Stimulated activated CD4-positive, alpha-beta T cell treated with anti-CD3 and anti-CD28 coated beads, Interleukin-1b, Interleukin-23, amount 100 ng/mL, for 4 hours (primary cell): ENCODE measurements around the gene PIMREG.

Experiments
- DNase-seq, 2 donors: peaks; one replicate each; pipeline ENCODE4 v3.0.0-alpha.2; 2020; ENCODE audit warnings: low read depth in 2 of 2

The PIMREG gene

GRCh38 chr17:6461792-6462524 is 17.7 kb downstream of the PIMREG start:
- DNase-seq: no peak

- DNase-seq: no peak
These were observed 18.4 kb downstream of the PIMREG start for GRCh38 chr17:6462692-6463091.

- no peak for DNase-seq
These were observed 19.6 kb downstream of the PIMREG start for GRCh38 chr17:6463616-6464445.

- DNase-seq: no peak
These were observed 20.3 kb downstream of the PIMREG start for GRCh38 chr17:6464446-6465041.

GRCh38 chr17:6465206-6466003 is 21.1 kb downstream of the PIMREG start:
- DNase-seq: no peak

DNA sequence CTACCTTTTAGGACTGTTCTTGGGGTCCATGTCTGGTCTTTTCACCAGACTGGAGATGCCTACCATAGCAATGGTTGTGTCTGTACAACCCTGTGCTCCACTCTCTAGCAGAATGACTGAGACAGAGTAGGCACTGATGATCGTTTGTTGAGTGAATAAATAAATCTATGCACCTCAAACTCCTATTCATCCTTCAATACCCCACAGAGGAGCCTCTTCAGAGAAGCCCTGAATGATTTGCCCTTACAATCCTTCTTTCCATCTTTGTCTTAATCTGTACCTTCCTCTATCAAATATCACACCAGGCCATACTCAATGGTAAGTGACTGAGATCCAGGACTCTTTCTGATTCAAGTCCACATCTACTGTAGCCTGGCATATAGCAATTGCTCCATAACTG is 23.3 kb downstream of the PIMREG start:
- no peak for DNase-seq

GRCh38 chr17:6468051-6468790 is 24.0 kb downstream of the PIMREG start:
- no peak for DNase-seq

DNA sequence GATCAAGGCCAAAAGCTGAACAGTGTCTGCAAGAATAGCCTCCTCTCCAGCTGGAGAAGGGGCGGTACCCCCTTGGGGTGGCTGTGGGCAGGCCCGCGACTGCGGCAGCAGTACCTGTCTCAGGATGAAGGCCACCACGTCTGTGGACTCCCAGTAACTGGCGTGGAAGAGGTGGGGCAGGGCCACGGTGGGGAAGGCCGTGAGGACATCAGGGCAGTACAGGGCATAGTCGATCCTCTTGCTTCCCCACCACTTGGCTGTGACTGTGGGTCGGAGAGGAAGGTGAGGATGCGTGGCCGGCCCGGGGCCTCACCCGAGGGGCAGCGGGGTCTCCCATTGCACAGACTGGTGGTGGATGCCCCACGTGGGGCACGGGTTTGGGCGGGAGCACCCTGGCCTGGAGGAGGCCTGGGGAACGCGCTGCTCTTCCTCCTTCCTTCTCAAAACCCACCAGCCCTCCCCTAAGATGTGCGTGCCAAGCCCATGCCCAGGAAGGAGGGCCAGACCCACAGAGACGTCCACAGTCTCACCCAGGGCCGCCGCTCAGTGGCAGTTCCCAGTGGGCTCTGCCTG is 26.0 kb downstream of the PIMREG start:
- no peak for DNase-seq

- no peak for DNase-seq
These were observed 26.7 kb downstream of the PIMREG start for GRCh38 chr17:6470751-6471521.

- DNase-seq: no peak
These were observed 27.5 kb downstream of the PIMREG start for GRCh38 chr17:6471531-6472465.

DNA sequence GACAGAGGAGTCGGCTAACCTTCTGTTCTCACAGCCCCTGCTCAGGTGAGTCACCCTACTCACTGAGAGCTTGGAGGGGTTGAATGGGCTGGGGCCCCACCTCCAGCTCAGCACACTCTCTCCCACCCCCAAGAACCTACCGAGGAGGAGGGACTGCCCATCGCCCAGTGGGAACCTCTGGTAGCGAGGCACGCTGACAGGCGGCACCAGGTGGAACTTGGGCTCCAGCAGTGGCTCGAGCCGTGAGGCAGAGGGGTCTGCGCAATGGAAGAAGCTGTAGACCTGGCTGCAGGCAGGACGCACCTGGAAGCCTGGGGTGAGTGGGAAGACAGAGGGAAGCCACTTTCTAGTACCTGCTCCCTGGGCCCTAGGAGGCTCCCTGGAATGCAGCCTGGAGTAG is 28.3 kb downstream of the PIMREG start:
- no peak for DNase-seq

DNA sequence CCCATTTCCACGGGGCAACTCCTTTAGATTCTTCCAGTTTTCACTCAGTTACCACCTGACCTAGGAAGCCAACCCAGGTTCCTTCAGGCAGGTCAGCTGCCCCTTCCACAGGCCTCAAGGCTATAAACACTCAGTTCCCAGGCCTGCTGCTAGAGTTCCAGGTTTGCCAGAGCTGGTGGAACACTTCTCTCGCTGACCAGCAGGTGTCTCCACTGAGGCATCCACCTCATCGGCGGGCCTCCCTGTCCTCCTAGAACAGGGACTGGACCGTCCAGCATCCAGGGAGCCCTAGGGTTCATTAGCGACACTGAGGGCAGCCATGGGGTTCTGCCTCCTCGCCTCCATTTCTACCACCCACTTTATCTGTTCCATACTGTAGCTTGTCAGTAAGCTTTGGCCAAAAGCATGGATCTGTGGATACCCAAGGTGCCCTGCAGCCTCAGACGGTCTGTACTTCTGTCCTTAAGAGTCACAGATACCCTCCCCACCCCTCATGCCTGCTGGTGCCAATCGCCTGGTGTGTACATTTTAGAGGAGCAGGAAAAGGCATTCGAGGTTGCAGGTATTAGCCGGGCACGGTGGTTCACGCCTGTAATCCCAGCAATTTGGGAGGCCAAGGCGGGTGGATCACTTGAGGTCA is 29.0 kb downstream of the PIMREG start:
- DNase-seq: peak; percentile 57 to 58

GRCh38 chr17:6474376-6474775 is 30.1 kb downstream of the PIMREG start:
- no peak for DNase-seq

GRCh38 chr17:6474906-6475305 is 30.7 kb downstream of the PIMREG start:
- no peak for DNase-seq

DNA sequence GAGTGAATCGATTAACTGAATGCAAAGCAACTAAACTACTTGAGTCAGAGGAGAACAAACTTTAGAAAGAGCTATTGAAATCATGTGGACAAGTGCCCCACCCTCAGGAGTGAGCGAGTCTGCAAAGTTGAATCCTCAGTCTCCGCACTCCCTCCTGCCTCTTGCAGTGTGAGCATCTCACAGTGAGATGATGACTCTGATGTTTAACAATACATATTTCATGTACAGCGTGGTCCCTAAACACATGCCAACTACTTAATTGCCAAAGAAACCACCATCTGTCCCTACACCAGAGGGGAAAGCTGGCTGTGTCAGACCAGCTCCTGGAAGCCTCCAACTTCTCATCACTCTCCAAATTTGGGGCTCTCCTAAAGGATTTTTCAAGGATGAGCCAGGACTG is 31.2 kb downstream of the PIMREG start:
- DNase-seq: no peak

GRCh38 chr17:6476076-6476809 is 32.0 kb downstream of the PIMREG start:
- DNase-seq: no peak

DNA sequence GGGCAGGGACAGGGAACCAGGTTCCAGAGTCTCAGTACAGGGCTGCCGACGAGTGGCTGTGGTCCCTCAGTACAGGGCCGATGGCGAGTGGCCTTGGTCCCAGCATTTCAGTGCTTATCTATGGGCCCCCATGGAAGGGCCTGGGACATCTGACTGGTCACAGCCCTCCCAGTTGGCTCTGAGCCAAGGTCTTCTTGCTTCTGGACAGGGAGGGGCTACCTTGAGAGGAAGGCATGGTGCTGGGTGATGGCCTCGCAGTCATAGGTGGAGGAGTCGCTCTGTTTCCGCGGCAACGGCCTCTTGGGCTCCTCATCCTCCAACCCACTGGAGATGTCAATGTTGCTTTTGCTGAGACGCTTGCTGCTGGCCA is 32.5 kb downstream of the PIMREG start:
- no peak for DNase-seq

DNA sequence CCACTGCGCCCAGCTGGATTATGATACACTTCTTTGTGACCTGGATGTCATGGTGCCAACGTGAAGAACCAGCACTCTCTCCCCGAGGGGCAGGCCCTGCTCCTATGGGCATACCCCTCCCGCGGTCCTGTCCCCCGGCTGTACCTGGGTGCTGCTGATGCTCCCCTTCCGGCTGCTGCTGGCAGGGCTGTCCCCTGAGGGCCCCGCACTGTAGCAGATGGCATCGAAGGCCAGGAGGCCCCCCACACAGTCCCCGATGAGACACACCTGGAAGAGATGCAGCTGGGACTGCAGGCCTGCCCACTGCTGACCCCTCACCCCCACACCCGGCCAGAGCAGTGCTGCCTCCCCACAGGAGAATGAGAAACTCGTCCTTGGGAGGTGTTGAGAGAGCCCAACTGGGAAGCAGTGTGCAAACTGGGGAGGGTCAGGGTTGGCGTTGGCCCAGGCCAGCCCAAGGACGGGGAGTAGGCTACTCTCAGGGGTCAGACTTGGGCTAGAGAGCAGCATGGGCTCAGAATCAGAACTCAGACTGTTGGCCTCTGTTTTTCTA is 33.7 kb downstream of the PIMREG start:
- no peak for DNase-seq
